Skeletal muscle tissue (tissue), 4 donors: ENCODE measurements around the gene ACE. TPM values are rescaled to one million over a fixed set of nuclear protein-coding genes. Genes with fewer than 3 reads are reported as not detected.

Experiments
- H3K27ac ChIP-seq: one replicate; pipeline ENCODE4 v1.7.0; 2013; ENCODE audit warnings: mild to moderate bottlenecking, low read depth, low read length, inconsistent platforms
- H3K27me3 ChIP-seq, 3 donors: one replicate each; pipeline ENCODE4 v1.7.0; 2013; ENCODE audit warnings: low read length in 3 of 3; ENCODE audit not compliant: control insufficient read depth in 3 of 3, insufficient read depth in 3 of 3
- H3K36me3 ChIP-seq, 3 donors: one replicate each; pipeline ENCODE4 v1.7.0; 2013; ENCODE audit warnings: low read length in 3 of 3; ENCODE audit not compliant: control insufficient read depth in 3 of 3, insufficient read depth in 3 of 3
- H3K4me1 ChIP-seq, 3 donors: one replicate each; pipeline ENCODE4 v1.7.0; 2013; ENCODE audit warnings: low read length in 3 of 3, mild to moderate bottlenecking in 3 of 3; ENCODE audit not compliant: control insufficient read depth in 3 of 3, insufficient read depth in 3 of 3
- H3K4me3 ChIP-seq, 3 donors: one replicate each; pipeline ENCODE4 v1.7.0; 2013; ENCODE audit warnings: low read length in 3 of 3
- H3K9ac ChIP-seq, 3 donors: one replicate each; pipeline ENCODE4 v1.7.0; 2013; ENCODE audit warnings: low read length in 3 of 3, mild to moderate bottlenecking in 3 of 3, moderate library complexity in 2 of 3, low read depth in 1 of 3
- H3K9me3 ChIP-seq, 3 donors: one replicate each; pipeline ENCODE4 v1.7.0; 2013; ENCODE audit warnings: low read length in 3 of 3; ENCODE audit not compliant: control insufficient read depth in 3 of 3
- total RNA-seq: library from RNA; depleted of rRNA; stranded (reverse); fragments of >200 nt; gene quantifications from one replicate; pipeline ENCODE4 v1.2.3, GENCODE V29; 2014
- donor health status: Osteomylitis.

The ACE gene
- total RNA-seq, 1 donor from 2014 or later, result 7.8 TPM

GRCh38 chr17:63488851-63489250 is 12.0 kb downstream of the ACE start:
- Histone ChIP-seq H3K4me1 (no peaks in the 10 kb centered on the region), H3K9me3 (no peaks in the 10 kb centered on the region), H3K36me3 (peaks cover 0 to 17% (median 7%) of the 10 kb centered on the region in 3 donors), H3K27ac (no peak overlapping the region), H3K4me3 (no peak overlapping the region), H3K9ac (no peak overlapping the region), H3K27me3 (peaks cover 0 to 11% (median 6%) of the 10 kb centered on the region in 3 donors)

GRCh38 chr17:63489291-63489690 is 12.4 kb downstream of the ACE start:
- Histone ChIP-seq H3K27ac (no peak overlapping the region), H3K4me1 (no peaks in the 10 kb centered on the region), H3K27me3 (peaks cover 0 to 11% (median 6%) of the 10 kb centered on the region in 3 donors), H3K9me3 (no peaks in the 10 kb centered on the region), H3K36me3 (peaks cover 0 to 20% (median 7%) of the 10 kb centered on the region in 3 donors), H3K4me3 (no peak overlapping the region), H3K9ac (no peak overlapping the region)

- Histone ChIP-seq H3K27me3 (peaks cover 0 to 11% (median 6%) of the 10 kb centered on the region in 3 donors), H3K27ac (no peak overlapping the region), H3K9ac (no peak overlapping the region), H3K36me3 (peaks cover 0 to 20% (median 5%) of the 10 kb centered on the region in 3 donors), H3K4me1 (no peaks in the 10 kb centered on the region), H3K9me3 (no peaks in the 10 kb centered on the region), H3K4me3 (no peak overlapping the region)
Observed at GRCh38 chr17:63490329-63490728, 13.5 kb downstream of the ACE start.

GRCh38 chr17:63490858-63491400 is 14.1 kb downstream of the ACE start:
- peaks cover 0 to 11% (median 6%) of the 10 kb centered on the region in 3 donors for H3K27me3 ChIP-seq
- no peak overlapping the region for H3K4me3 ChIP-seq
- peaks cover 0 to 20% (median 5%) of the 10 kb centered on the region in 3 donors for H3K36me3 ChIP-seq
- no peak overlapping the region for H3K9ac ChIP-seq
- H3K4me1 ChIP-seq, result no peaks in the 10 kb centered on the region
- no peak overlapping the region for H3K27ac ChIP-seq
- H3K9me3 ChIP-seq, result no peaks in the 10 kb centered on the region

DNA sequence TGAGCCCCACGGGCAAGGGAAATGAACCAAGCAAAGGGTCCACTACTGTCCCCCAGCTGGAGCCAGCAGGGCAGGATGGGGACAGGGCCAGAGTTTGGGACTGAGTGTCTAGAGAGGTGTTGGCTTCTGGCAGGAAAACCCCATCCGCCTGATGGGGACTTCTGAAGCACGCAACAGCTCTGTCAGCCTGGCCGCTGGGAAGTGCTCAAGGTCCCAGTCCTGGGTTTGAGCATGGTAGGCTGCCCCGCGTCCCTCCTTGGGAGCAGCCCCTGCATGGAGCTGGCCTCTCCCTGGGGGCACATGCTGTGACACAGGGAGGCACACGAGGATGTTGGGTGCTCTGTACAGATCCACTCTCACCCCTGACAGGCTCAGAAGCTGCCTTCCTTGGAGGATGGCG is 14.6 kb downstream of the ACE start:
- peaks cover 0 to 11% (median 6%) of the 10 kb centered on the region in 3 donors for H3K27me3 ChIP-seq
- peaks cover 0 to 22% (median 5%) of the 10 kb centered on the region in 3 donors for H3K36me3 ChIP-seq
- H3K4me1 ChIP-seq, result no peaks in the 10 kb centered on the region
- no peak overlapping the region for H3K9ac ChIP-seq
- H3K4me3 ChIP-seq, result no peak overlapping the region
- H3K9me3 ChIP-seq, result no peaks in the 10 kb centered on the region
- no peak overlapping the region for H3K27ac ChIP-seq

DNA sequence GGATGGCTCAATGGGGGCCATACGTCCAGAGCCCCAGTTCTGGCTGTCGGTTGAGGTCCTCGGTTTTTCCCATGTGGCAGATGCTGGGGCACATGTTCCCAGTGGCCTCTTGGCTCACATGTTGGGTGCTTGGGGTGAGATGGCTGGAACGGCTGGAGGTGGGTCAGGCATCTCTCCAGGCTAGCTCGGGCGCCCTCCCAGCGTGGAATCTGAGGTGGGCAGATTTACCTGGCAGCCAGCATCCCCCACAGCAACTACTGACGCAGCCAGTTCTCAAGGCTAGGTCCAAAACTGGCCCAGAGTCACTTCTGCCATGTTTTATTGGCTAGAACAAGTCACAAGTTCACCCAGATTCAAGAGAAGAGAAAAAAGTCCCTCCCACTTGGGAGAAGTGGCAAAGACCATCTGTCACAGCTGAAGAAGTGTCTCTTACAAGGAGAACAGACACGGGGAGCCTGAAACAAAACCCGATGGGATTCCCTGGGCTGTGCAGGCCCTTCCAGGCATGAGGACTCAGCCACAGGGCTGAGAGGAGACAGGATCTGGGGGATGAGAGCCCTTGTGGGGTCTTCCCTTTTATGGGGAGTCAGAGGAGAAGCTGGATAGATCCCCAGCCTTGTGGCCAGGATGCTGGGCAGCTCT is 15.2 kb downstream of the ACE start:
- no peaks in the 10 kb centered on the region for H3K4me1 ChIP-seq
- H3K9me3 ChIP-seq, result no peaks in the 10 kb centered on the region
- H3K27me3 ChIP-seq, result peaks cover 0 to 11% (median 6%) of the 10 kb centered on the region in 3 donors
- H3K27ac ChIP-seq, result no peak overlapping the region
- no peak overlapping the region for H3K4me3 ChIP-seq
- no peak overlapping the region for H3K9ac ChIP-seq
- peaks cover 0 to 23% (median 5%) of the 10 kb centered on the region in 3 donors for H3K36me3 ChIP-seq

- H3K4me1 ChIP-seq, result no peaks in the 10 kb centered on the region
- H3K9me3 ChIP-seq, result no peaks in the 10 kb centered on the region
- peaks cover 0 to 23% (median 5%) of the 10 kb centered on the region in 3 donors for H3K36me3 ChIP-seq
Observed at GRCh38 chr17:63492940-63493339, 16.1 kb downstream of the ACE start.

DNA sequence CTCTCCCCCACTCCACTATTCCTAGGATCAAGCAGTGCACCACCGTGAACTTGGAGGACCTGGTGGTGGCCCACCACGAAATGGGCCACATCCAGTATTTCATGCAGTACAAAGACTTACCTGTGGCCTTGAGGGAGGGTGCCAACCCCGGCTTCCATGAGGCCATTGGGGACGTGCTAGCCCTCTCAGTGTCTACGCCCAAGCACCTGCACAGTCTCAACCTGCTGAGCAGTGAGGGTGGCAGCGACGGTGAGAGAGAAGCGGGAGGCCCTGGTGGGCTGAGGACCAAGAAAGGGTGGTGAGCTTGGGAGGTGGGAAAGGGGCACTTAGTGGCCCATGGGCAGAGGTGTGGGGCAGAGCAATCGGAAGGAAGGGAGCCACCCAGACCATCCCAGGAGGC is 16.6 kb downstream of the ACE start:
- H3K36me3 ChIP-seq, result peaks cover 0 to 23% (median 5%) of the 10 kb centered on the region in 3 donors
- H3K9ac ChIP-seq, result no peak overlapping the region
- no peak overlapping the region for H3K4me3 ChIP-seq
- peaks cover 0 to 11% (median 6%) of the 10 kb centered on the region in 3 donors for H3K27me3 ChIP-seq
- no peaks in the 10 kb centered on the region for H3K9me3 ChIP-seq
- H3K4me1 ChIP-seq, result no peaks in the 10 kb centered on the region
- H3K27ac ChIP-seq, result no peak overlapping the region

More at GRCh38 chr17:63492940-63493339, 16.1 kb downstream of the ACE start:
- Histone ChIP-seq H3K9ac (no peak overlapping the region), H3K27me3 (peaks cover 0 to 11% (median 6%) of the 10 kb centered on the region in 3 donors), H3K27ac (no peak overlapping the region), H3K4me3 (no peak overlapping the region)

- H3K27ac ChIP-seq, result no peak overlapping the region
- no peaks in the 10 kb centered on the region for H3K4me1 ChIP-seq
- peaks cover 0 to 7% (median 6%) of the 10 kb centered on the region in 3 donors for H3K27me3 ChIP-seq
- H3K4me3 ChIP-seq, result no peak overlapping the region
- H3K9ac ChIP-seq, result no peak overlapping the region
- H3K36me3 ChIP-seq, result peaks cover 0 to 21% (median 2%) of the 10 kb centered on the region in 3 donors
- H3K9me3 ChIP-seq, result no peaks in the 10 kb centered on the region
Observed at GRCh38 chr17:63494300-63494928, 17.6 kb downstream of the ACE start.

DNA sequence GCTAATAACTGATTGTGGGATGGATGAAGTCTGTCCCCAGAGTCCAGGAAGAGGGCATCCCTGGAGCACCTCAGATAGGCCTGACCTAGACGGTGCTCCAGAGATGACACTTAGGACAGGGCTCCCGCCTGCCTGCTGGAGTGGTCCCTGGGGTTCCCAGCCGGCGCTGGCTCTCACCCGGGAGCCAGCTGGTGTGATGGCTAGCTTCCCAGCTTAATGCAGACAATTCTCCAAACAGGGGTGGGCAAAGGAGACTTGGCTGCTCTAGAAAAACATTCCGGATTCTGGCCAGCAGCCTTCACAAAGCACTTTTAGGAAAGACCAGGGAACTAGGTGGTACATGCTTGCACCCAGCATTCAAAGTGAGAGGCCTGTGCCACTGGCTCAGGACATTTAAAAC is 18.6 kb downstream of the ACE start:
- peaks cover 0 to 17% (median 0%) of the 10 kb centered on the region in 3 donors for H3K36me3 ChIP-seq
- no peaks in the 10 kb centered on the region for H3K9me3 ChIP-seq
- peaks cover under 1 to 8% (median 5%) of the 10 kb centered on the region in 3 donors for H3K27me3 ChIP-seq
- no peak overlapping the region for H3K9ac ChIP-seq
- H3K27ac ChIP-seq, result no peak overlapping the region
- H3K4me3 ChIP-seq, result no peak overlapping the region
- H3K4me1 ChIP-seq, result no peaks in the 10 kb centered on the region
